ENCODE data around the gene MAPRE2.

Gene MAPRE2

GRCh38 chr18:35063875-35064690, 22.9 kb downstream of the MAPRE2 start:
- no peak for DNase-seq

DNA sequence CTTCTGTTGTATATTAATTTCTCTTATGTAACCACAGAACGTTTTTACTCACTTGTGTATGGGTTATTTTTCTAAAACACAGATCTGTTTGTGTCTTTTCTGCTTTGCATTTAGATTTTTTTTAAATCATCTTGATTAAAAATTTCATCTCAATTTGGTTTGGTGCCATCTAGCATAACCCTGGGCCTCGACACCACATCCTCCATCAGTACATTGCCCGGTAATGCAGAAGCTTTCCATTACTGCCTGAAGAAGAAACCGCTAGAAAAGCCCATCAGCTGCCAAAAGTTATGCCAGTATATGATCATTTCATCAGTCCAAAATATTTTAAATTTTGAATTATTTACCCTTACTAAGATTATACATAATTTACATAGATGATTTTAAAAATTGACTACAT, 26.2 kb downstream of the MAPRE2 start:
- no peak for DNase-seq

DNA sequence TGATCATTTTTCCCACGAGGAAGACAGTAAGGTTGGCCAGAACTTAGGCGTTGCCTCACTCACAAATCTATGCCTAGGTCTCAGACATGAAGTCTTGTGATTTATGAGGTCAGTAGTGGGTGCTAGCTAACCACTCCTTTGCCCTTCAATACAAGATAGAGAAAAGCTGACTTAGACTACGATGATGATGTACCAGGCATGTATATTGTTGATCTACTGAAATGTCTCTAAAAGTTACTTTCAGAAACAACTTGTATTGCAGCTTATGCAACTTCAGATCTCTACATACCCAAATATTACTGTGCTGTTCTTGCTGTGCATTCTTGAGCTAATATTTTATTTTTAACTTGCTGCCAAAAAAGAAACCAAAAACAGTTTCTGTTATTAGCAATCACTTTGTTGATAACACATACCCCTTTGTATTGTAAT, 30.6 kb downstream of the MAPRE2 start:
- DNase-seq = no peak

- no peak for DNase-seq
These were observed 31.4 kb downstream of the MAPRE2 start for GRCh38 chr18:35072616-35073015.

- DNase-seq = no peak
These were observed 32.2 kb downstream of the MAPRE2 start for GRCh38 chr18:35073186-35074105.

DNA sequence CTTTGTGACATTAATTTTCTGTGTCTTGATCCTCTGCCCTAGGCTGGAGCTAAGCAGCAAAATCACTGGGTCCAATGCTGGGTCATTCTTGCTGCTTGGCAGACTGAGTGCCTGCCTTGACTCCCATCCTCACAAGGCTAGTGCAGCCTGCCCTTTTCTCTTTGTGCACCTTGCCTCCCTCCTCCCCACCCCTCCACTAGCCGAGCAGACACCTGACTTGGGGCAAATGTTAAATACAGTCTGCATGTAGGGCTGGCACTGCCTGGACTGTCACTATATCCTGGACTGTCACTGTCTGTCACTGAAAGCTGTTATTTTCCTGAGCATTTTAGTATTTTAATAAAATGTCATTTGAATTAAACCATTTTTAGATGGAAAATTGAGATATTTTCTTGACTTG, 33.4 kb downstream of the MAPRE2 start:
- DNase-seq = no peak

DNA sequence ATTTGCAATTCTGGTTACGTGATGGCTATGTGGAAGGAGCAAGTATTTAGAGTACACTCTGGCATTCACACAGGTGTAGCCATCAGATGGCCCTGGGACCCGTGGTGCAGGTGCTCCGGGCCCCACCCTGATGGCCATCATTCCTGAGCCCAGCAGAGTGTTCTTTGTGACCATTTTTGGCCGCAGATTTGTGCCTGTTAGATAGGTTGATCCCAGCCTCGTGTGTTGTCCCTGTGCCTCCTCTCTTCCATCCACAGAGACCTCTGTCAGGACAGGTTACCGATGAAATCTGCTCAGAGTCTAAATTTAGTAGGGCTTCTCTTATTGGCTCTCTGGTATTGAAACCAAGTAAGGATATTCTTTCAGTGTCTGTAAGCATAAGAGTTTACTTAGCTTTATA, 33.9 kb downstream of the MAPRE2 start:
- no peak for DNase-seq

DNA sequence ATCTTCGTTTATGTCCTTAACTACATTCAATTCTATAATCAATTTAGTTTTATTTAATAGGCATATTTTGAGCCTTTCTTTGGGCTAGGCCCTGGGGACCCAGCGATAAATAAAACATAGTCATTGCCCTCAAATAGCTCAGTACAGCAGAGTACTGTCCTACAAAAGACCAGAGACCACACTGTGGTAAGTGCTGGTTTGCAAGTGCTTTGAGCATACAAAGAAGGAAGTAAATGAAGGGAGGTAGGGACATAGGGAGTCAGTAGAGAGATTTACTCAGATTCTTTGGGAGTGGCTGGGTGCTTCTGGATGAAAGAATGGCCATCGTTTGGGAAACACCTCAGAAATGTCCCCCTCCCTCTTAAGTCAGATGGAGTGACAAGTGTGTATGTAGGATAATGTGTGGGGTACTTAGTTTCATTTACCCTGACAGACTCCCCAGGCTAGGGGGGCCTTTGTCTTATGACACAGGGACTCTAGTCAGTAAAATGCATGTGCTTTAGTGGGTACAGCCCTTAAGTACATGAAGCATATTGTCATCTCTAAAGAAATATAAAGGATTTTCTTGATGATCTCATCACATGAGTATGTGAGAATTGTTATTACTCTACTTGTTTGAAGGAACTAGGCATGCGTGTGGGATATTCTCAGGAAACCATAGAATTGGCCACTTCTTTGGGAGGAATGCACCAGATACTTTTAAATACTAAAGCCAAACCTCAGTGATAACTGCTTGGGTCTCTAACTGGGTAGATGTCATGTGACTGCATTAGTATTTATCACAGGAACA, 35.1 kb downstream of the MAPRE2 start:
- peak; percentile 91 for DNase-seq

GRCh38 chr18:35077937-35078336, 36.7 kb downstream of the MAPRE2 start:
- no peak for DNase-seq

DNA sequence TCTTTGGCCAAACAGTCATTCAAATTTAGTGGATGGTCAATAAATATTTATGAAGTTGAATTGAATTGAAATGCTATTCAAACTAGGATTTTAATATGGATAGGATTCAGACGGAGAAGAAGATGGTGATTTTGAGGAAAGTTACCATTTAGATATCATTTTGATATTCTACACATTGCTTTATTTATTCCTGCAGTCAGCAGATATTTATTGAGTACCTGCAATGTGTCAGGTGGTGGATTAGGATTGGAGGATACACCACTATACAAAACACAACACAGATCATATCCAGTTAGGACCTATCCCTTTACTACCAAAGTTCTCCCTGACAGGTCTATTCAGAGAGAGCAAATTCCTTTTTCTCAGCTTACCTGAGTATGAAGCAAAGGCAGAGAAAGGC, 38.8 kb downstream of the MAPRE2 start:
- no peak for DNase-seq

DNA sequence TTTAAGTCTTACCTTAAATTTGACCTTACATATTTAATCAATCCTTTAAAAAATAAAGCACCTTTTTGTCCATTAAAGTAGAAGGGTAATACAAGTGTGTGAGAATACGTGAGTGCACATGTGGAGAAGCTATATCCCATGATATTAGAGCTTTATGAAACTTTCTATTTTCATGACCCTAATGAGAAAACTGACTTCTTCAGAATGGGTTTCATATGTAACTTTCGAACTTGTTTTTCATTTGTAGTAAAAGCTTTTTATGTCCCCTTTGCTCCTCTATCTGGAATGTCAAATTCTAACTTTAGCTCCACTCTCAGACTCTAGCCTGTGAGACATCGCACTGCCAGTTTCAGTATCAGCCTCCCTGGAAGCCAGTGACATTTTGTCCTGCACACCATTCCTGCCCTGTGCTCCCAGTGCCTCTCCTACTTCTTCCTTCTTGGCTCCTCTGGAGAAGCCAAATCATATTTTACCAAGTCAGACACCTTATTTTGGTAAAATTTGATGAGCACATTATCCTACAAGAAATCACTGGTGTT, 42.0 kb downstream of the MAPRE2 start:
- no peak for DNase-seq

- no peak for DNase-seq
These were observed 43.6 kb downstream of the MAPRE2 start for GRCh38 chr18:35084494-35085449.

- no peak for DNase-seq
These were observed 44.5 kb downstream of the MAPRE2 start for GRCh38 chr18:35085450-35086380.

- no peak for DNase-seq
These were observed 45.5 kb downstream of the MAPRE2 start for GRCh38 chr18:35086704-35087103.

GRCh38 chr18:35087726-35088125, 46.5 kb downstream of the MAPRE2 start:
- no peak for DNase-seq

DNA sequence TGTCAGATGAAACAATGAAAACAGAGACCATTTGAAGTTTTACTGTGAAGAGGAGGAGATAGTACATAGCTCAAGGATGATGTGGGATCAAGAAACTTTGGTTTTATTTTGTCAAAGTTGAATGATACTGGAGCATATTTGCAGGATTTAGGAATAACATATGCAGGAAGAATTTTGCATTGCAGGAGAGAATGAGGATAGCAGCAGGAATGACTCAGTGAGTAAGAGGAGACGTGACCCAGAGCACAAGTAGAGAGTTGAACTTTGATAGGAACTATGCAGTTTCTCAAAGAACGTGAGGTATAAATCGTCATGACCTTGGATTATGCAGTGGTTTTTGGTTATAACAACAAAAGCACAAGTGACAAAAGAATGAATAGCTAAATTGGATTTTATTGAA, 47.7 kb downstream of the MAPRE2 start:
- DNase-seq = peak; percentile 53

DNA sequence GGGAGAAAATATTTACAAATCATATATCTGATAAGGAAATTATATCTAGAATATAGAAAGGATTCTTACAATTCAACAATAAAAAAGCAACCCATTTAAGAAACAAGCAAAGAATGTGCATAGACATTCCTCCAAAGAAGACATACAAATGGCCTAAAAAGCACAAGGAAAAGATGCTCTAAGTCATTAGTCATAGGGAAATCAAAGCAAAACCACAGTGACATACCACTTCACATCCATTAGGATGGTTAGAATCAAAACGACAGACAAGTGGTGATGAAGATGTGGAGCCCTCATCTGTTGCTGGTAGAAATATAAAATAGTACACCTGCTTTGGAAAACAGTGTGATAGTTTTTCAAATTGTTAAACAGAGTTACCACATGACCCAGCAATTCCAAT, 48.2 kb downstream of the MAPRE2 start:
- DNase-seq = peak; percentile 55

- DNase-seq = peak; percentile 75
These were observed 48.8 kb downstream of the MAPRE2 start for GRCh38 chr18:35089891-35090550.

- no peak for DNase-seq
These were observed 50.6 kb downstream of the MAPRE2 start for GRCh38 chr18:35091841-35092240.

All from fibroblast of upper back skin (primary cell).